ENCODE measurements around the gene LUC7L.
"Not testable (repeated sequence)": the region's sequence is repeated elsewhere in the genome, so short reads cannot be mapped to it uniquely, and the experiment has no call there.

Gene LUC7L

GRCh38 chr16:178668-179015 lies 50.6 kb downstream of the LUC7L start:
- no peak for DNase-seq

- no peak for DNase-seq
These were observed 51.1 kb downstream of the LUC7L start for GRCh38 chr16:177981-178667.

- peak in 1 of 2 experiments; percentile 97 for DNase-seq
These were observed 51.8 kb downstream of the LUC7L start for GRCh38 chr16:177394-177822.

GRCh38 chr16:176477-177382 lies 52.5 kb downstream of the LUC7L start, which contains the start of gene HBA1:
TSS of gene HBA1 (plus strand) at chr16:176680. CDS start at chr16:176717, 37 bp downstream.
- not testable (repeated sequence) for DNase-seq

GRCh38 chr16:176006-176405 lies 53.2 kb downstream of the LUC7L start:
- not testable (repeated sequence) for DNase-seq

GRCh38 chr16:175011-175949 lies 54.0 kb downstream of the LUC7L start:
- DNase-seq: no peak

- DNase-seq: not testable (repeated sequence)
These were observed 55.1 kb downstream of the LUC7L start for GRCh38 chr16:173928-174769.

- DNase-seq: not testable (repeated sequence)
These were observed 55.9 kb downstream of the LUC7L start for GRCh38 chr16:173211-173854.

GRCh38 chr16:172374-172941 lies 56.8 kb downstream of the LUC7L start, which contains the start of gene HBA2:
TSS of gene HBA2 (plus strand) at chr16:172876. CDS start at chr16:172913, 37 bp downstream.
- not testable (repeated sequence) for DNase-seq

GRCh38 chr16:170788-171187 lies 58.5 kb downstream of the LUC7L start:
- no peak for DNase-seq

- peak in 1 of 2 experiments; percentile 9 for DNase-seq
These were observed 59.2 kb downstream of the LUC7L start for GRCh38 chr16:170088-170507.

- DNase-seq: no peak
These were observed 60.2 kb downstream of the LUC7L start for GRCh38 chr16:169014-169413.

- no peak for DNase-seq
These were observed 60.8 kb downstream of the LUC7L start for GRCh38 chr16:168424-168823.

- no peak for DNase-seq
These were observed 62.0 kb downstream of the LUC7L start for GRCh38 chr16:167122-167690.

GRCh38 chr16:166375-167121 lies 62.7 kb downstream of the LUC7L start:
- no peak for DNase-seq

GRCh38 chr16:165539-166374 lies 63.5 kb downstream of the LUC7L start, which contains the start of gene HBM:
TSS of gene HBM (plus strand) at chr16:165978. CDS start at chr16:165998, 20 bp downstream.
- DNase-seq: no peak

GRCh38 chr16:164827-165538 lies 64.3 kb downstream of the LUC7L start:
- DNase-seq: no peak
